Hepatocyte (in vitro differentiated cells): Measurements from ENCODE around the gene CYTH1. TPM values are rescaled to one million over a fixed set of nuclear protein-coding genes. Genes with fewer than 3 reads are reported as not detected.

Source experiments
- DNase-seq: peaks from one replicate; pipeline ENCODE4 v3.0.0-alpha.2; 2016; ENCODE audit warnings: low spot score
- H2AFZ ChIP-seq: fragments of 200-600 bp; sonication (generic); 2 replicates; pipeline ENCODE4 v1.6.0; 2016; ENCODE audit warnings: antibody characterized with exemption, mild to moderate bottlenecking
- H3K27ac ChIP-seq: fragments of 200-600 bp; sonication (generic); 2 replicates; pipeline ENCODE4 v1.5.1; 2016; ENCODE audit warnings: mild to moderate bottlenecking
- H3K27me3 ChIP-seq: fragments of 200-600 bp; sonication (generic); 2 replicates; pipeline ENCODE4 v1.6.1; 2016
- H3K36me3 ChIP-seq: fragments of 200-600 bp; sonication (generic); replicated peaks from 2 replicates; pipeline ENCODE4 v1.5.1; 2016; ENCODE audit warnings: low read depth; ENCODE audit not compliant: insufficient read depth
- H3K4me1 ChIP-seq: fragments of 200-600 bp; sonication (generic); 2 replicates; pipeline ENCODE4 v1.5.1; 2016; ENCODE audit warnings: mild to moderate bottlenecking, moderate library complexity; ENCODE audit not compliant: insufficient read depth
- H3K4me2 ChIP-seq: fragments of 200-600 bp; sonication (generic); 2 replicates; pipeline ENCODE4 v1.6.0; 2016
- H3K4me3 ChIP-seq: fragments of 200-600 bp; sonication (generic); 2 replicates; pipeline ENCODE4 v1.5.1; 2016; ENCODE audit warnings: mild to moderate bottlenecking
- H3K79me2 ChIP-seq: fragments of 200-600 bp; sonication (generic); 2 replicates; pipeline ENCODE4 v1.6.0; 2017; ENCODE audit warnings: mild to moderate bottlenecking
- H3K9me2 ChIP-seq: fragments of 200-600 bp; sonication (generic); replicated peaks from 2 replicates; pipeline ENCODE4 v1.6.0; 2017; ENCODE audit warnings: mild to moderate bottlenecking; ENCODE audit not compliant: insufficient read depth
- H3K9me3 ChIP-seq: fragments of 200-600 bp; sonication (generic); 2 replicates; pipeline ENCODE4 v1.5.1; 2016; ENCODE audit warnings: low read depth, mild to moderate bottlenecking
- H4K20me1 ChIP-seq: fragments of 200-600 bp; sonication (generic); 2 replicates; pipeline ENCODE4 v1.6.0; 2016; ENCODE audit warnings: mild to moderate bottlenecking; ENCODE audit not compliant: insufficient read depth, poor library complexity, severe bottlenecking
- EZH2 ChIP-seq: fragments of 200-600 bp; sonication (generic); IDR thresholded peaks from 2 replicates; pipeline ENCODE4 v1.6.1; 2016; ENCODE audit warnings: antibody characterized with exemption, mild to moderate bottlenecking, borderline replicate concordance
- EZH2phosphoT487 ChIP-seq: fragments of 200-600 bp; sonication (generic); IDR thresholded peaks from one replicate; pipeline ENCODE4 v1.6.1; 2018; ENCODE audit warnings: antibody characterized with exemption, mild to moderate bottlenecking, low read depth, moderate library complexity; ENCODE audit not compliant: unreplicated experiment, severe bottlenecking
- WGBS: methylation state at CpG from one replicate; pipeline ENCODE4 v1.1.6; 2016; ENCODE audit warnings: low lambda C conversion rate; ENCODE audit errors: missing lambda C conversion rate; 5-methylcytosine and 5-hydroxymethylcytosine counted together
- polyA plus RNA-seq: library from polyadenylated mRNA; unstranded; fragments of >200 nt; fragmentation: Nextera tagmentation; extraction: Ambion mirVana; gene quantifications from 2 replicates; pipeline ENCODE4 v1.2.1, GENCODE V29; 2016
- total RNA-seq: library from RNA; depleted of rRNA; stranded (reverse); fragments of >200 nt; gene quantifications from 2 replicates; pipeline ENCODE4 v1.2.3, GENCODE V29; 2014
- TF ChIP-seq, protein P1 (sequence below): fragments of 200-600 bp; sonication (generic); IDR thresholded peaks from 2 replicates; pipeline ENCODE4 v1.5.1; 2016; ENCODE audit warnings: antibody characterized with exemption, mild to moderate bottlenecking; ENCODE audit not compliant: poor library complexity

The CYTH1 gene
- total and polyA plus RNA-seq, 2 experiments from 2014 or later, result 38.5 to 44.4 TPM

DNA sequence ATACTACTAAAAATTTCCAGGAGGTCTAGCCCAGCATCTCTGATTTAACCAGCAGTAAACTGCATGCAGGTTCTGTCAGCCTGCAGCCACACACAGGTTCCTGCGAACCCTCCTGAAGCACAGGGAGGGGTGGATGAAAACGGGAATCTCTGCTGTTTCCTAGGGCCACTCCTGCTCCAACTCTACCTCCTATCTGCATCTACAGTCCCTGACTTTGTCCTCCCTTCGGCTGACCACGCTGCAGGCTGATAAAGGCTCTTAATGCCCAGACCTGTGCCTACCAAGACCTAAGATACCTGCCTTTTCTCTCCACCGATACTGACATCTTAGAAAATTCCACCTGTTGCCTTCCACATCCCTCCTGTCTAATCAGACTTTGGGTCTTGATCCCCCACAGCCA is 50.2 kb downstream of the CYTH1 start:
- Histone ChIP-seq H3K4me2 (no peak overlapping the region), H3K9me2 (no peaks in the 10 kb centered on the region), H2AFZ (no peak overlapping the region), H3K36me3 (no peaks in the 10 kb centered on the region), H4K20me1 (peaks cover 63% of the 10 kb centered on the region), H3K79me2 (peaks cover 83% of the 10 kb centered on the region), H3K27me3 (no peaks in the 10 kb centered on the region), H3K9me3 (no peaks in the 10 kb centered on the region), H3K4me1 (peaks cover 5% of the 10 kb centered on the region), H3K27ac (no peak overlapping the region), H3K4me3 (no peak overlapping the region)
- WGBS, result 86% methylated on average over 5 of the region's 5 CpGs
- TF ChIP-seq EZH2, result no peak
- TF ChIP-seq, protein P1, sequence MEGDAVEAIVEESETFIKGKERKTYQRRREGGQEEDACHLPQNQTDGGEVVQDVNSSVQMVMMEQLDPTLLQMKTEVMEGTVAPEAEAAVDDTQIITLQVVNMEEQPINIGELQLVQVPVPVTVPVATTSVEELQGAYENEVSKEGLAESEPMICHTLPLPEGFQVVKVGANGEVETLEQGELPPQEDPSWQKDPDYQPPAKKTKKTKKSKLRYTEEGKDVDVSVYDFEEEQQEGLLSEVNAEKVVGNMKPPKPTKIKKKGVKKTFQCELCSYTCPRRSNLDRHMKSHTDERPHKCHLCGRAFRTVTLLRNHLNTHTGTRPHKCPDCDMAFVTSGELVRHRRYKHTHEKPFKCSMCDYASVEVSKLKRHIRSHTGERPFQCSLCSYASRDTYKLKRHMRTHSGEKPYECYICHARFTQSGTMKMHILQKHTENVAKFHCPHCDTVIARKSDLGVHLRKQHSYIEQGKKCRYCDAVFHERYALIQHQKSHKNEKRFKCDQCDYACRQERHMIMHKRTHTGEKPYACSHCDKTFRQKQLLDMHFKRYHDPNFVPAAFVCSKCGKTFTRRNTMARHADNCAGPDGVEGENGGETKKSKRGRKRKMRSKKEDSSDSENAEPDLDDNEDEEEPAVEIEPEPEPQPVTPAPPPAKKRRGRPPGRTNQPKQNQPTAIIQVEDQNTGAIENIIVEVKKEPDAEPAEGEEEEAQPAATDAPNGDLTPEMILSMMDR, result no peak
- no peak for TF ChIP-seq EZH2phosphoT487
- no peak for DNase-seq

DNA sequence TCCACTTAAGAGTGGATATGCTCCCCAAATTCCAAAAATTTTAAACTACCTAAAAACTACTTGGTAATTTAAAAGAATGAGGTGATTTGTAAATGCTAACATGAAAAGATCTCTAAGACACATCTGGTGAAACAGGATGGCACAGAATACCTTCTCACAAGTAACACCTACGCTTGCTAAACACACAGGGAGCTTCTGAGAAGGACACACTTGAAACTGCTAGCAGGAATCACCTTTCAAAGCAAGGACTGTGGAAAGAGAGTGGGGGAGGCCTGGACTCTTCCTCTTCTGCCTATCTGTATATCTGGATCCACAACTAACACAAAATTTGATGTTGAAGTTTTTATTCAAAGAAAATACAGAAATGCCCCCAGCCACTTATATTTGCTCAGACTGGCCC is 52.4 kb downstream of the CYTH1 start:
- Histone ChIP-seq H2AFZ (no peak overlapping the region), H3K27ac (no peak overlapping the region), H3K4me3 (no peak overlapping the region), H3K4me2 (no peak overlapping the region), H3K36me3 (no peaks in the 10 kb centered on the region), H3K27me3 (no peaks in the 10 kb centered on the region), H3K9me2 (no peaks in the 10 kb centered on the region), H4K20me1 (peaks cover 83% of the 10 kb centered on the region), H3K79me2 (peaks cover 99% of the 10 kb centered on the region), H3K9me3 (no peaks in the 10 kb centered on the region), H3K4me1 (peaks cover 10% of the 10 kb centered on the region)
- no peak for DNase-seq
- TF ChIP-seq, protein P1, result no peak
- TF ChIP-seq EZH2phosphoT487 (no peak), EZH2 (no peak)
- WGBS, result 94% methylated on average over 1 of the region's 1 CpG

DNA sequence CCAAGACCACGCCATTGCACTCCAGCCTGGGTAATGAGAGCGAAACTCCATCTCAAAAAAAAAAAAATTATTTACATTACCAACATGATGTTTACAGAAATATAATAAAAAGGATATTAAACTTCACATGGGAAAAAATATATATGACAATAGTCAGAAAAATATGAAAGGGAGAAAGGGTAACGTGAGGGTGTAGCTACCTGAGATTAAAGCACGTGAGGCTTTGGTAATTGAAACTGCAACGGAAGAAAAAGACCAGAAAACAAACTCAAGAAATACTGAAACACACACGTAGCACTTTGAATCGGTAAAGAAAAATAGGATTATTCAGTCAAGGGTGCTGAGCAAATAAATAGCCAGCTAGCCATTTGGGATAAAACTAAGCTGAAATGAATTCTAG is 53.6 kb downstream of the CYTH1 start:
- Histone ChIP-seq H3K27ac (no peak overlapping the region), H3K79me2 (peaks cover 99% of the 10 kb centered on the region), H3K36me3 (no peaks in the 10 kb centered on the region), H3K9me2 (no peaks in the 10 kb centered on the region), H3K27me3 (no peaks in the 10 kb centered on the region), H4K20me1 (peaks cover 84% of the 10 kb centered on the region), H3K4me3 (no peak overlapping the region), H3K4me2 (no peak overlapping the region), H2AFZ (no peak overlapping the region), H3K4me1 (peaks cover 22% of the 10 kb centered on the region), H3K9me3 (no peaks in the 10 kb centered on the region)
- DNase-seq, result no peak
- 97% methylated on average over 7 of the region's 7 CpGs for WGBS
- no peak for TF ChIP-seq EZH2
- TF ChIP-seq, protein P1, result no peak
- no peak for TF ChIP-seq EZH2phosphoT487
